Panc1 (cell line): Measurements from ENCODE around the gene INSL6. TPM values are rescaled to one million over a fixed set of nuclear protein-coding genes. Genes with fewer than 3 reads are reported as not detected.

ENCODE experiments used
- ATAC-seq: fragments of 200-7000 bp; cut with Tn5 transposase; 2 replicates; pipeline ENCODE4 v1.9.1; 2020; ENCODE audit warnings: mild to moderate bottlenecking, moderate library complexity
- BruUV-seq: library from RNA; stranded (reverse); fragments of 400-500 nt; replicated peaks from 2 replicates; lab custom pipeline; 2021; lab: Mats Ljungman, UMichigan
- CTCF ChIA-PET: fragments of 300-600 bp; sonication (Branson Sonifier 250); formaldehyde crosslinking; loops from one replicate; lab custom pipeline; 2022; ENCODE audit warnings: antibody characterized with exemption; lab: Charles Lee
- POLR2A ChIA-PET: fragments of 300-600 bp; sonication (Branson Sonifier 250); formaldehyde crosslinking; loops from one replicate; lab custom pipeline; 2022; ENCODE audit warnings: antibody characterized with exemption; lab: Charles Lee
- DNase-seq: peaks from one replicate; pipeline ENCODE4 v3.0.0-alpha.2; 2010; ENCODE audit warnings: low read depth, low spot score
- H3K27ac ChIP-seq: 2 replicates; pipeline ENCODE4 v1.5.1; 2011; ENCODE audit warnings: mild to moderate bottlenecking, low read length, inconsistent platforms
- H3K27me3 ChIP-seq: fragments of 200-500 bp; sonication (Bioruptor generic); 2 replicates; pipeline ENCODE4 v1.6.0; 2014; ENCODE audit warnings: low read length, inconsistent platforms; ENCODE audit not compliant: control insufficient read depth, insufficient read depth
- H3K36me3 ChIP-seq: fragments of 200-500 bp; sonication (Bioruptor generic); 2 replicates; pipeline ENCODE4 v1.5.1; 2014; ENCODE audit warnings: inconsistent platforms, mild to moderate bottlenecking, low read length, moderate library complexity; ENCODE audit not compliant: control insufficient read depth, insufficient read depth
- H3K4me1 ChIP-seq: 2 replicates; pipeline ENCODE4 v1.5.1; 2011; ENCODE audit warnings: inconsistent platforms, mild to moderate bottlenecking, low read length, moderate library complexity; ENCODE audit not compliant: control insufficient read depth, insufficient read depth
- H3K4me3 ChIP-seq, 2 experiments: 2 replicates each; pipeline ENCODE4 v1.5.1; 2011 to 2012; ENCODE audit warnings: low read depth in 2 of 2, low read length in 2 of 2, mild to moderate bottlenecking in 2 of 2, inconsistent platforms in 1 of 2, moderate library complexity in 1 of 2
- H3K9me3 ChIP-seq: fragments of 200-500 bp; sonication (Bioruptor generic); 2 replicates; pipeline ENCODE4 v1.5.1; 2014; ENCODE audit warnings: low read depth, mild to moderate bottlenecking, inconsistent platforms, low read length, moderate library complexity; ENCODE audit not compliant: control insufficient read depth, insufficient read depth
- CTCF ChIP-seq: fragments of 450-650 bp; IDR thresholded peaks from 2 replicates; pipeline ENCODE4 v1.5.1; 2017; ENCODE audit warnings: mild to moderate bottlenecking
- POLR2AphosphoS5 ChIP-seq: IDR thresholded peaks from 2 replicates; pipeline ENCODE4 v1.6.1; 2012; ENCODE audit warnings: mild to moderate bottlenecking, low read depth, low read length, moderate library complexity
- SIN3A ChIP-seq: IDR thresholded peaks from 2 replicates; pipeline ENCODE4 v1.6.1; 2012; ENCODE audit warnings: low read depth, mild to moderate bottlenecking, low read length, moderate library complexity, borderline replicate concordance; ENCODE audit not compliant: insufficient read depth
- TCF7L2 ChIP-seq: IDR thresholded peaks from 2 replicates; pipeline ENCODE4 v1.6.1; 2011; ENCODE audit warnings: mild to moderate bottlenecking, low read depth, low read length, inconsistent platforms
- in situ Hi-C: cut with HindIII; loops from 2 replicates; pipeline ENCODE4 v1.10.0; 2016; ENCODE audit warnings: low sequenced_read_pairs, low pct_unique_long_range_greater_than_20kb
- intact Hi-C: fragments of 100-400 bp; cut with micrococcal nuclease; formaldehyde crosslinking; loops from one replicate; pipeline ENCODE4 v1.10.0; 2022; ENCODE audit not compliant: unreplicated experiment
- total RNA-seq: library from RNA; stranded (reverse); gene quantifications from one replicate; pipeline ENCODE4 v1.2.1, GENCODE V29; 2021; ENCODE audit not compliant: unreplicated experiment
- TF ChIP-seq, protein P1 (sequence below), 2 experiments: IDR thresholded peaks; 2 replicates each; pipeline ENCODE4 v1.6.1; 2011 to 2012; ENCODE audit warnings: low read depth in 2 of 2, control low read depth in 1 of 2, low read length in 1 of 2, mild to moderate bottlenecking in 1 of 2, moderate library complexity in 1 of 2; ENCODE audit not compliant: insufficient read depth in 1 of 2

INSL6 gene
- total RNA-seq, 1 experiment from 2014 or later, result not detected

- ChIA-PET POLR2A (no interaction called here), CTCF (no interaction called here)
- Histone ChIP-seq H3K36me3 (no peaks in the 10 kb centered on the region), H3K27me3 (no peaks in the 10 kb centered on the region), H3K9me3 (no peaks in the 10 kb centered on the region), H3K27ac (no peak overlapping the region), H3K4me1 (no peaks in the 10 kb centered on the region), H3K4me3 (no peak overlapping the region)
- in situ Hi-C loops, result no loop called here
- ATAC-seq, result no peak
- BruUV-seq, result no TSS peak
- no peak for DNase-seq
- intact Hi-C loops, result no loop called here
- no peak for TF ChIP-seq SIN3A
- no peak for TF ChIP-seq CTCF
- TF ChIP-seq, protein P1, sequence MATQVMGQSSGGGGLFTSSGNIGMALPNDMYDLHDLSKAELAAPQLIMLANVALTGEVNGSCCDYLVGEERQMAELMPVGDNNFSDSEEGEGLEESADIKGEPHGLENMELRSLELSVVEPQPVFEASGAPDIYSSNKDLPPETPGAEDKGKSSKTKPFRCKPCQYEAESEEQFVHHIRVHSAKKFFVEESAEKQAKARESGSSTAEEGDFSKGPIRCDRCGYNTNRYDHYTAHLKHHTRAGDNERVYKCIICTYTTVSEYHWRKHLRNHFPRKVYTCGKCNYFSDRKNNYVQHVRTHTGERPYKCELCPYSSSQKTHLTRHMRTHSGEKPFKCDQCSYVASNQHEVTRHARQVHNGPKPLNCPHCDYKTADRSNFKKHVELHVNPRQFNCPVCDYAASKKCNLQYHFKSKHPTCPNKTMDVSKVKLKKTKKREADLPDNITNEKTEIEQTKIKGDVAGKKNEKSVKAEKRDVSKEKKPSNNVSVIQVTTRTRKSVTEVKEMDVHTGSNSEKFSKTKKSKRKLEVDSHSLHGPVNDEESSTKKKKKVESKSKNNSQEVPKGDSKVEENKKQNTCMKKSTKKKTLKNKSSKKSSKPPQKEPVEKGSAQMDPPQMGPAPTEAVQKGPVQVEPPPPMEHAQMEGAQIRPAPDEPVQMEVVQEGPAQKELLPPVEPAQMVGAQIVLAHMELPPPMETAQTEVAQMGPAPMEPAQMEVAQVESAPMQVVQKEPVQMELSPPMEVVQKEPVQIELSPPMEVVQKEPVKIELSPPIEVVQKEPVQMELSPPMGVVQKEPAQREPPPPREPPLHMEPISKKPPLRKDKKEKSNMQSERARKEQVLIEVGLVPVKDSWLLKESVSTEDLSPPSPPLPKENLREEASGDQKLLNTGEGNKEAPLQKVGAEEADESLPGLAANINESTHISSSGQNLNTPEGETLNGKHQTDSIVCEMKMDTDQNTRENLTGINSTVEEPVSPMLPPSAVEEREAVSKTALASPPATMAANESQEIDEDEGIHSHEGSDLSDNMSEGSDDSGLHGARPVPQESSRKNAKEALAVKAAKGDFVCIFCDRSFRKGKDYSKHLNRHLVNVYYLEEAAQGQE (IDR thresholded peaks at IDR 0.05; ENCODE audit: insufficient read depth in 1 of 2, low read depth in 2 of 2, low read length in 1 of 2), result no peak
- no peak for TF ChIP-seq POLR2AphosphoS5
Measured at GRCh38 chr9:5230554-5230953, 45.1 kb upstream of the INSL6 start.

DNA sequence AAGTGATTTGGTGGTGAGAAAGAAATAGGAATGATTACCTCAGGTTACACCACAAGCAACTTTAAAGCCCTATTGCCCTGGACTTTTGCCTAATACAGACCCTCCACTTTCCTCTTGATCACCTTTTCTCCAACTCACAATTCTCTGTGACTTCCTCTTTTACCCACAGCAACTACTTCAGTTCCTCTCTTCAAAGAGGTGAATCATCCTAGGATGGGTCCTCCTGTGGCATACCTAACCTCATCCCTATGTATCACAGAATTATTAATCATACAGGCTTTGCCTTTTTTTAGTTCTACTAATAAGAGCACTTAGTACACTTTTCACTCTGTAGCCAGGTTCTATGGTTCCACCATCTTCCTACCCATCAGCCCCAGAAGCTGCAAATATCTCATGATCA is 19.6 kb upstream of the INSL6 start:
- DNase-seq (no peak), ATAC-seq (no peak)
- ChIA-PET CTCF (no interaction called here), POLR2A (no interaction called here)
- Histone ChIP-seq H3K9me3 (no peaks in the 10 kb centered on the region), H3K4me1 (no peaks in the 10 kb centered on the region), H3K36me3 (no peaks in the 10 kb centered on the region), H3K4me3 (no peak overlapping the region), H3K27me3 (no peaks in the 10 kb centered on the region), H3K27ac (no peak overlapping the region)
- TF ChIP-seq SIN3A (no peak), CTCF (no peak)
- no TSS peak for BruUV-seq
- intact Hi-C loops (no loop called here), in situ Hi-C loops (no loop called here)

DNA sequence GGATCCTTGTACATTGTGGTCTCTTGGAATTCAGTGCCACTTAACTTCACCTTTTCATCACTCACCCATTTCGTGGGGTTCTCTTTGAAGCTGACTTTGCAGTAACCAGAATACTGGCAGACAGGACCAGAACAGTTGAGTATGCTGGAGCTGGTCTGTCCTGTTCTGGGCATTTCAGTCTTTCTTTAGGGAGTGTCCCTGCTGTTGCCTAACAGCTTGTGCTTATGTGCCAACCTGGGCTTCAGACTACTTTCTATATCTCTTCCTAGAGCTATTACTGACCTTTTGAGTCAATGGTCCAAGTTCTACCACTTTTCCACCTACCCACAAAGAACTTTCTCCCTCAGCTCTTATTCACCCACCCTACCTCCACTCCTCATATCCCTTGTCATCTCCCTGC is 10.0 kb upstream of the INSL6 start:
- H3K9me3 ChIP-seq, result no peaks in the 10 kb centered on the region
- no peak overlapping the region for H3K27ac ChIP-seq
- no peak overlapping the region for H3K4me3 ChIP-seq
- intact Hi-C loops, result no loop called here
- BruUV-seq, result no TSS peak
- ChIA-PET CTCF (no interaction called here), POLR2A (interaction anchor here (0.7 kb wide), 1 partner anchor 293 kb away, joined by 3 read pairs; no protein-coding TSS in a partner anchor)
- TF ChIP-seq TCF7L2 (no peak), SIN3A (no peak)
- TF ChIP-seq, protein P1 (IDR thresholded peaks at IDR 0.05; ENCODE audit: insufficient read depth in 1 of 2, low read depth in 2 of 2, low read length in 1 of 2), result no peak
- no peaks in the 10 kb centered on the region for H3K27me3 ChIP-seq
- DNase-seq (no peak), ATAC-seq (no peak)
- H3K4me1 ChIP-seq, result no peaks in the 10 kb centered on the region
- in situ Hi-C loops, result no loop called here
- H3K36me3 ChIP-seq, result no peaks in the 10 kb centered on the region
